ENCODE data around the gene SPACA4.
A peak's percentile ranks its signal among the peaks of the same experiment; 100 is the strongest.

Gene SPACA4

GRCh38 chr19:48632692-48633147 lies 26.2 kb downstream of the SPACA4 start:
- peaks cover 0 to 45% (median 13%) of the 10 kb centered on the region in 11 experiments; a peak in 10 of 22 replicates for H4K20me1 ChIP-seq
- no peaks in the 10 kb centered on the region for H3K27me3 ChIP-seq
- peak overlapping the region; percentile 90 to 99 (median 97) for H3K27ac ChIP-seq
- peaks cover 23 to 59% (median 40%) of the 10 kb centered on the region in 11 experiments; a peak in 20 of 22 replicates for H3K36me3 ChIP-seq
- H3K4me2 ChIP-seq = peak overlapping the region; percentile 95 to 99 (median 98)
- H3K4me3 ChIP-seq = peak overlapping the region in 9 of 10 experiments; percentile 2 to 98 (median 88); a peak in 9 of 20 replicates
- H3K9me3 ChIP-seq (replicated peaks in 1 of 11) = no peaks in the 10 kb centered on the region
- H3K9ac ChIP-seq = peak overlapping the region; percentile 88 to 98 (median 93)
- H3K4me1 ChIP-seq = peaks cover 51 to 72% (median 60%) of the 10 kb centered on the region in 10 experiments
- no peak for TF ChIP-seq Cebpa-rat (IDR thresholded peaks at IDR 0.05)

GRCh38 chr19:48633148-48634035 lies 26.9 kb downstream of the SPACA4 start:
- Histone ChIP-seq H3K36me3 (peaks cover 16 to 53% (median 38%) of the 10 kb centered on the region in 11 experiments; a peak in 20 of 22 replicates), H3K4me2 (peak overlapping the region; percentile 95 to 99 (median 98)), H4K20me1 (peaks cover 0 to 40% (median 11%) of the 10 kb centered on the region in 11 experiments; a peak in 10 of 22 replicates), H3K27ac (peak overlapping the region; percentile 90 to 99 (median 97)), H3K9me3 (replicated peaks in 1 of 11) (no peaks in the 10 kb centered on the region), H3K27me3 (no peaks in the 10 kb centered on the region), H3K9ac (peak overlapping the region; percentile 88 to 98 (median 93)), H3K4me1 (peaks cover 52 to 74% (median 61%) of the 10 kb centered on the region in 10 experiments), H3K4me3 (peak overlapping the region; percentile 47 to 98 (median 90))
- no peak for TF ChIP-seq Cebpa-rat (IDR thresholded peaks at IDR 0.05)

- Histone ChIP-seq H3K36me3 (peaks cover 13 to 47% (median 38%) of the 10 kb centered on the region in 11 experiments; a peak in 20 of 22 replicates), H3K27me3 (no peaks in the 10 kb centered on the region), H3K4me1 (peaks cover 58 to 79% (median 67%) of the 10 kb centered on the region in 10 experiments), H3K9ac (peak overlapping the region; percentile 88 to 98 (median 93)), H3K9me3 (replicated peaks in 1 of 11) (no peaks in the 10 kb centered on the region), H3K27ac (peak overlapping the region; percentile 90 to 99 (median 97)), H3K4me3 (peak overlapping the region; percentile 47 to 98 (median 90)), H3K4me2 (peak overlapping the region; percentile 95 to 99 (median 98)), H4K20me1 (peaks cover 0 to 37% (median 10%) of the 10 kb centered on the region in 11 experiments; a peak in 10 of 22 replicates)
- TF ChIP-seq Cebpa-rat (IDR thresholded peaks at IDR 0.05) = no peak
These were observed 27.4 kb downstream of the SPACA4 start for GRCh38 chr19:48634036-48634342.

GRCh38 chr19:48634424-48635262 lies 28.1 kb downstream of the SPACA4 start:
- peak overlapping the region; percentile 79 to 98 (median 92) for H3K4me3 ChIP-seq

GRCh38 chr19:48635263-48635965 lies 28.9 kb downstream of the SPACA4 start:
- TF ChIP-seq Cebpa-rat (IDR thresholded peaks at IDR 0.05) = no peak
- peaks cover 0 to 26% (median 7%) of the 10 kb centered on the region in 11 experiments; a peak in 9 of 22 replicates for H4K20me1 ChIP-seq
- peak overlapping the region; percentile 95 to 99 (median 98) for H3K4me2 ChIP-seq

More at GRCh38 chr19:48634424-48635262, 28.1 kb downstream of the SPACA4 start:
- peaks cover 6 to 40% (median 33%) of the 10 kb centered on the region in 11 experiments; a peak in 20 of 22 replicates for H3K36me3 ChIP-seq
- no peak for TF ChIP-seq Cebpa-rat (IDR thresholded peaks at IDR 0.05)
- H3K4me1 ChIP-seq = peaks cover 64 to 85% (median 70%) of the 10 kb centered on the region in 10 experiments
- H3K9me3 ChIP-seq (replicated peaks in 1 of 11) = no peaks in the 10 kb centered on the region
- peak overlapping the region; percentile 95 to 99 (median 98) for H3K4me2 ChIP-seq
- peaks cover 0 to 33% (median 10%) of the 10 kb centered on the region in 11 experiments; a peak in 10 of 22 replicates for H4K20me1 ChIP-seq
- peak overlapping the region; percentile 90 to 99 (median 97) for H3K27ac ChIP-seq
- peak overlapping the region; percentile 88 to 98 (median 93) for H3K9ac ChIP-seq
- no peaks in the 10 kb centered on the region for H3K27me3 ChIP-seq

GRCh38 chr19:48635966-48636858 lies 29.7 kb downstream of the SPACA4 start:
- peak overlapping the region; percentile 88 to 99 (median 97) for H3K27ac ChIP-seq
- H4K20me1 ChIP-seq = peaks cover 0 to 18% (median 3%) of the 10 kb centered on the region in 11 experiments; a peak in 8 of 22 replicates
- no peaks in the 10 kb centered on the region for H3K27me3 ChIP-seq
- no peaks in the 10 kb centered on the region for H3K9me3 ChIP-seq (replicated peaks in 1 of 11)
- H3K4me1 ChIP-seq = peaks cover 53 to 73% (median 58%) of the 10 kb centered on the region in 10 experiments
- no peak for TF ChIP-seq Cebpa-rat (IDR thresholded peaks at IDR 0.05)
- peaks cover 0 to 27% (median 21%) of the 10 kb centered on the region in 11 experiments; a peak in 13 of 22 replicates for H3K36me3 ChIP-seq
- peak overlapping the region; percentile 79 to 98 (median 92) for H3K4me3 ChIP-seq
- H3K9ac ChIP-seq = peak overlapping the region; percentile 88 to 98 (median 93)
- H3K4me2 ChIP-seq = peak overlapping the region; percentile 86 to 99 (median 96)

More at GRCh38 chr19:48635263-48635965, 28.9 kb downstream of the SPACA4 start:
- Histone ChIP-seq H3K9me3 (replicated peaks in 1 of 11) (no peaks in the 10 kb centered on the region), H3K27ac (peak overlapping the region; percentile 90 to 99 (median 97)), H3K36me3 (peaks cover 0 to 33% (median 25%) of the 10 kb centered on the region in 11 experiments; a peak in 16 of 22 replicates), H3K9ac (peak overlapping the region; percentile 88 to 98 (median 93)), H3K4me3 (peak overlapping the region; percentile 79 to 98 (median 92)), H3K4me1 (peaks cover 61 to 81% (median 66%) of the 10 kb centered on the region in 10 experiments), H3K27me3 (no peaks in the 10 kb centered on the region)

- Histone ChIP-seq H3K27me3 (no peaks in the 10 kb centered on the region), H3K9me3 (replicated peaks in 1 of 11) (no peaks in the 10 kb centered on the region), H3K4me2 (peak within 1 kb of the TSS; percentile 86 to 99 (median 97)), H3K27ac (peak within 1 kb of the TSS; percentile 90 to 99 (median 97)), H3K36me3 (peaks cover 0 to 19% (median 15%) of the 10 kb centered on the region in 11 experiments; a peak in 12 of 22 replicates), H3K9ac (peak within 1 kb of the TSS; percentile 88 to 98 (median 93)), H3K4me3 (peak within 1 kb of the TSS; percentile 79 to 98 (median 92)), H3K4me1 (peaks cover 45 to 65% (median 51%) of the 10 kb centered on the region in 10 experiments), H4K20me1 (peaks cover 0 to 12% (median 0%) of the 10 kb centered on the region in 11 experiments; a peak in 6 of 22 replicates)
- peak in 8 of 11 experiments; percentile 28 to 95 (median 66); a peak in 11 of 22 replicates for TF ChIP-seq Cebpa-rat (IDR thresholded peaks at IDR 0.05)
These were observed 30.4 kb downstream of the SPACA4 start, which contains the start of gene DBP for GRCh38 chr19:48636859-48637448. Gene DBP, minus strand, starts transcription at chr19:48637379. Its CDS starts 385 bp downstream, at chr19:48636994.

Data from BLaER1 treated with 17β-estradiol and CSF1 and Interleukin-3, amounts not matched to agents 10 nM and 100 nM (cell line).